ACHN (cell line): Measurements from ENCODE around the gene MNT.

Experiments used
- DNase-seq: peaks from one replicate; pipeline ENCODE4 v3.0.0-alpha.2; 2015
- in situ Hi-C: cut with HindIII; loops from 2 replicates; pipeline ENCODE4 v1.10.0; 2017; ENCODE audit warnings: low sequenced_read_pairs, low pct_ligation_motif_present, low pct_unique_long_range_greater_than_20kb

MNT gene

GRCh38 chr17:2387086-2388019 is 13.5 kb downstream of the MNT start:
- no peak for DNase-seq
- in situ Hi-C loops, result no loop called here

GRCh38 chr17:2386400-2387085 is 14.3 kb downstream of the MNT start:
- in situ Hi-C loops, result no loop called here
- DNase-seq, result no peak

- DNase-seq, result no peak
- in situ Hi-C loops, result no loop called here
Observed at GRCh38 chr17:2385240-2386210, 15.3 kb downstream of the MNT start.

GRCh38 chr17:2384439-2385127 is 16.3 kb downstream of the MNT start:
- in situ Hi-C loops, result no loop called here
- DNase-seq, result no peak

GRCh38 chr17:2383628-2384167 is 17.2 kb downstream of the MNT start:
- in situ Hi-C loops, result no loop called here
- no peak for DNase-seq

DNA sequence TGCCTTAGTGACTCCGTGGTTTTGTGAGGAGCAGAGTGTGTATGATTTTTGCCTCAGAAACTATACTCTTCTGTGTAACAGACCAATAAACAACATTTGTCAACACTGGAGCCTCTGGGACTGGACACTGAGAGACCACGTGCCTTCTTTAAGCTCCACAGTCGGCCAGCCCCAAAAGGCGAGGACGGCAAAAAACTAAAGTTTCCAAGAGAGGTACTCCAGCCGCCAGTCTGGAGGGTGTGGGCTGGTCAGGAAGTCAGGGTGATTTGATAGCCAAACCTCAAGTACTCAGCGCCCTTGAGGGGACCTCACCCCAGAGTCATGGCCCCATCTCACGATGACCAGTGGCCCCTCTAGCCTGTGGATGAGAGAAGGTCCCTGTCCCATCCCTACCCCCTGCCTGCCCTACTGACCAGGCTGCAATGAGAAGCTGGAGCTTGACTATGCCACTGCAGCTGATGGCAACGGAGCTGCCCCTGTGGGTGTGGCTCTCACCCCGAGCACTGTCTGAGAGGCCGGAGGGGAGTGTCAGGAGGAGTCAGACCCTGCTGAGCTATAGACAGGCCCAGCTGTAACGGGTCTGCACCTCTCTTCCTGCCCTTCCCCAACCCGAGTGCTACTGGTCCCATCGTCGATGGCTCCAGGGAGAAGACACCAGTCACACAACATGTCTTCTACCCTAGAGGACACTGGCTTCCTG is 19.8 kb downstream of the MNT start:
- no peak for DNase-seq
- in situ Hi-C loops, result no loop called here

DNA sequence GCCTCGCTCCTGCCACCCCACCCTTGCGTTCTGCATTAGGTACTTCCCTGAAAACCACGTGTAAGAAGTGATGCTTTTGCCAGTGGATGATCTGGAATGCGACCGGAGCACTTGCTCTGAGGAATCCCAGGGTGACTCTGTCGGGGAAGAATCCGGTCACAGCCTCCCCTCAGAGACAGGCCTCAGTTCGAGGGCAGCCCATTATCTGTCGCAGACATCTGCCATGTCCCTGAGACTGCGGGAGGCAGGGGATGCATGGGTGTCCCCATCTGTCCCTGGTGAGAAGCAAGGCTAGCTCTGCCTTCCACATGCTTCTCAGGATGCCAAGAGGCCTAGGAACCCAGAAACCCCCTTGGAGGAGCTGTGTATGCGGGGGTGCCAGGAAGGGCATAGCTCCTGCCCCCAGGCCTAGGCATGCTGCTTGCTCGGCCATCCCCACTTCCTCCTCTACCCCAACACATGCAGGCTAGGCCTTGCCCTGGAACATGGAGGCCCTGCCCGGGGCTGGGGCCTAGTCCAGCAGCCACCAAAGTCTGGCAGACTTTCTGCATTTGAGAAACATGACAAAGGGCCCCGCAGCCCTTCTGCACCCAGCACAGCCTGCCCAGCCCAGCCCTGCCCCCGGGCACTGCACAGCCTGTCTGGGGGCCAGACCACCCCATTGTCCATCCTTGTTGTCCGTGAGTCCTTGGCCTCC is 20.5 kb downstream of the MNT start:
- no peak for DNase-seq
- in situ Hi-C loops, result no loop called here

DNA sequence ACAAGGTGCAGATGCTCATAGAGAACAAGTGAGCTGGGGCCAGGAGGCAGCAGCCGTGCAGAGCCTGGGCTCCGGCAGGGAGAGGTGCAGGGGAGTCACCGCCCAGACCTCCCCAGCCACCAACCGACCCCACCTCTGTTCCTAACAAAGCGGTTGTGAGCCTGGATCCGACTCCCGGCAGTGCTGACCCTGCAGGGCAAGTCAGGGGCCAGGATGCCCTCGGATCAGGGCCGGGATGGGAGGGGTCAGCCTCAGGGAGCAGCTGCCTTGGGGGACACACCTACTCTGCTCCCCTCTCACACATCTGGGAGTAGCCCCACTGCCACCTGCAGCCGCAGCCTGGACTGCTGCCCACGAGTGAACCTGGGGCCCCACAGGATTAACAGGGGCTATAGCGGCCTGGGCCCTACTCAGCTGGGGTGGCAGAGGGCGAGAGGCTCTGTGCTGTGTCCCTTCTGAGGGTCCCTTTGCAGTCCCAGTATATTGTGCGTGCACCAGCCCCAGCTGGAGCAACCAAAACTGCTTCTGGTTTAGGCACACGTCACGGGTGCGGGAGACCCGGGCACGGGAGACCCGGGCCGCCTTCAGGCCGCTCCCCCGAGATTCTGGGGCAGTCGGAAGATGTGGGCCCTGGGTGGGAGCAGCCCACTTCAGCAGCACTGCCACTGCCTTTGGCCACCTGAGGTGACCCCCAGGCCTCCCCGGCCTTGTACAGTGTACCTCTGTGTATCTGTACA is 21.2 kb downstream of the MNT start:
- DNase-seq, result no peak
- in situ Hi-C loops, result no loop called here

DNA sequence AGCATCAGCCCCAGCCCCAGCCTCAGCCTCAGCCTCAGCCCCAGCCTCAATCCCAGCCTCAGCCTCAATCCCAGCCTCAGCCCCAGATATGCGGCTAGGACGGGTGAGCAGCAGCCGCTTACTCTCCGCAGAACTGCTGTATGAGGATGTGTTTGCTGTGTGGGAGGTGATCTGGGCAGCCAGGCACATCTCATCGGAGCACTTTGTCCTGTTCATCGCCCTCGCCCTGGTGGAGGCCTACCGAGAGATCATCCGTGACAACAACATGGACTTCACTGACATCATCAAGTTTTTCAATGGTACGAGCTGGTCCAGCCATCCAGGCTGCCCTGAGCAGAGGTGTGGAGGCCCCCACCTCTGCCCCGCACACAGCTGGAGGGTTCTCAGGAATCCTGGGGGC is 22.0 kb downstream of the MNT start:
- in situ Hi-C loops, result no loop called here
- no peak for DNase-seq

- in situ Hi-C loops, result no loop called here
Observed at GRCh38 chr17:2377659-2378058, 23.2 kb downstream of the MNT start.

GRCh38 chr17:2376107-2376506 is 24.8 kb downstream of the MNT start:
- DNase-seq, result no peak
- in situ Hi-C loops, result no loop called here

More at GRCh38 chr17:2377659-2378058, 23.2 kb downstream of the MNT start:
- no peak for DNase-seq

DNA sequence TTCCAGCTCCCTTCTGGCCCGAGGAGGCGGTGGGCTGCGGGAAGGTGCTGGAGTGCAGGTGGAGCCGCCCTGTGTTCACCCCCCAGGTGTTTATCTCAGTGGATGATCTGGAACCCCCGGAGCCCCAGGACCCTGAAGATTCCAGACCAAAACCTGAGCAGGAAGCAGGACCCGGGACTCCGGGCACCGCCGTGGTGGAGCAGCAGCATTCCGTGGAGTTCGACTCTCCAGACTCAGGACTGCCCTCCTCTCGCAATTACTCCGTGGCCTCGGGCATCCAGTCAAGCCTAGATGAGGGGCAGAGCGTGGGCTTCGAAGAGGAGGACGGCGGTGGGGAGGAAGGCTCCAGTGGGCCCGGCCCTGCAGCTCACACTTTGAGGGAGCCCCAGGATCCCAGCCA is 25.5 kb downstream of the MNT start:
- DNase-seq, result no peak
- in situ Hi-C loops, result no loop called here

DNA sequence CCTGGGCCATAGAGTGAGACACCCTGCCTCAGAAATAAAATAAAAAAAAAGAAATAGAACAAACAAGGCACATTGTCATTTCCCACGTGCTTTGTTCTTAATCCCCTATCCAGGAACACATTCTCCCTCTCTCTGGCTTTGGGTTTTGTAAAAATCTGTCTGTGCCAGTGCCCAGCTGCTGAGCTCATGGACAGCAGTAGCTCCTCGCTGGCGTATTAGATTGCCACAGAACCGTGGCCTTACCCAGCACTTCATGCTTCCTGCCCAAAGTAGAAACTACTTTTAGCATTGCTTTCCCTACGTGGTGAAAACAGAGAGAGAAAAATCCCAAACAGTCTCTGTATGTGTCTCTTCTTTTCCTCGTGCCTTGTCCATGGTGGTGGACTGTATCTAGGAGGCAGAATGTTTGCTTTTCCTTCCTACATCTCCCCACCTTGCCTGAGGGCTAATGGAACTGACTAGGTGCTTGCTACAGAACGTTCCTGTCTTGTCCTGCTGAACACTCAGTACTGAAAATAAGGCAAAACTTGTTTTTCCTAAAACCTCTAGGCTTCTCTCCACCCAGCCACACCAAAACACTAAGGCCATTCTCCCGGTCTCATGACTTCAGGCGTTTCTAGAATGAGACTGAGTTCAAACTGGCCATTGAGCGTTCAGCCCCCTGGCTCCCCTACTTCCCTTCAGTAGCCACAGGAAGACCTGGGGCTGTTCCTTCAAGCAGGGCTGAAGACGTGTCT is 26.1 kb downstream of the MNT start:
- in situ Hi-C loops, result no loop called here
- DNase-seq, result no peak

- no peak for DNase-seq
- in situ Hi-C loops, result no loop called here
Observed at GRCh38 chr17:2373179-2373578, 27.7 kb downstream of the MNT start.

DNA sequence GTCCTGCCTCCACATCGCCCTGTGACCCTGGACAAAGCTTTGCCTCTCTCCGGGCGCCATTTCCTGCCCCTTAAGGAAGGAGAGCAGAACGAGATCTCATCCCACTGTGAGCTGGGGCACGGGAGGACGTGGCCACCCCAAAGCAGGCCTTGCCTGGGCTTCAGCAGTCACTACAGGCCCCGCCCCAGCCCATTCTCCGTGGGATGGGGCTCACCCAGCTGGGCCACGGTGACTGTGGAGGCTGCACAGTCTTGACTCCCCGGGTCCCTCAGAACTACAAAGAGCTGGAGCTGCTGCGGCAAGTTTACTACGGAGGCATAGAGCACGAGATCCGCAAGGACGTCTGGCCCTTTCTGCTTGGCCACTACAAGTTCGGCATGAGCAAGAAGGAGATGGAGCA is 28.2 kb downstream of the MNT start:
- in situ Hi-C loops, result no loop called here
- DNase-seq, result no peak

DNA sequence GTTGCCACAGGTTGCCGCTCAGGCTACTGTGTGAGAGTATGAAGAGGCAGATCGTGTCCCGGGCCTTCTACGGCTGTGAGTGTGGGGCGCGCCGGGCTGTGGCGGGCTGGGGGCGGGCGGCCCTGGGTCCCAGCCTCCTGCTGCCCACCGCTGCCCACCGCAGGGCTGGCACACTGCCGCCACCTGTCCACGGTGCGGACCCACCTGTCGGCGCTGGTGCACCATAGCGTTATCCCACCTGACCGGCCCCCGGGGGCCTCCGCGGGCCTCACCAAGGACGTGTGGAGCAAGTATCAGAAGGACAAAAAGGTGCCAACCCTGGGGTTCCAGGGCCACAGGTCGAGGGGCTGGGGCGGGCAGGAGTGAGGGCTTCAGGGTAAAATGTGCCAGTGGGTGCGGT is 28.7 kb downstream of the MNT start:
- in situ Hi-C loops, result no loop called here
- no peak for DNase-seq
